K562 (cell line): Measurements from ENCODE around the gene IRAG1. TPM values are rescaled to one million over a fixed set of nuclear protein-coding genes. Genes with fewer than 3 reads are reported as not detected.
A peak's percentile ranks its signal among the peaks of the same experiment; 100 is the strongest.

ENCODE experiments used
- ATF7 ChIP-seq: fragments of 450-650 bp; IDR thresholded peaks from 2 replicates; pipeline ENCODE4 v1.7.1; 2014; ENCODE audit warnings: mild to moderate bottlenecking, moderate library complexity
- CHCHD3 ChIP-seq: fragments of 250-450 bp; sonication (Bioruptor Pico); IDR thresholded peaks from 2 replicates; pipeline ENCODE4 v2.1.2; 2022; ENCODE audit warnings: mild to moderate bottlenecking
- DEAF1 ChIP-seq: fragments of 450-650 bp; formaldehyde crosslinking; IDR thresholded peaks from 2 replicates; pipeline ENCODE4 v1.4.0; 2020; ENCODE audit warnings: mild to moderate bottlenecking, moderate library complexity
- FOSL1 ChIP-seq: fragments of 200-800 bp; sonication (Bioruptor generic); conservative IDR thresholded peaks from 2 replicates; pipeline ENCODE4 v1.6.1; 2016; ENCODE audit warnings: missing genetic modification characterization, missing compliant biosample characterization
- IFI16 ChIP-seq: fragments of 250-450 bp; sonication (Bioruptor Pico); IDR thresholded peaks from 2 replicates; pipeline ENCODE4 v2.1.2; 2022; ENCODE audit warnings: mild to moderate bottlenecking, inconsistent platforms
- MXI1 ChIP-seq: IDR thresholded peaks from 2 replicates; pipeline ENCODE4 v1.6.1; 2011; ENCODE audit warnings: low read depth, mild to moderate bottlenecking, improper control_type of control experiment, low read length
- POLR3G ChIP-seq: IDR thresholded peaks from 2 replicates; pipeline ENCODE4 v1.6.1; 2011; ENCODE audit not compliant: insufficient read length, insufficient replicate concordance; ENCODE audit errors: extremely low read depth
- SIN3A ChIP-seq, 2 experiments: fragments of 150-350 bp in 1 of 2; IDR thresholded peaks; 2 replicates each; pipeline ENCODE4 v1.6.1; 2011 to 2016; ENCODE audit warnings: borderline replicate concordance in 2 of 2, low read depth in 2 of 2, low read length in 2 of 2, mild to moderate bottlenecking in 2 of 2, moderate library complexity in 2 of 2; ENCODE audit not compliant: control insufficient read depth in 1 of 2
- SLC30A9 ChIP-seq: fragments of 250-450 bp; sonication (Bioruptor Pico); IDR thresholded peaks from 2 replicates; pipeline ENCODE4 v1.8.0; 2022; ENCODE audit warnings: mild to moderate bottlenecking, moderate library complexity
- TGIF2 ChIP-seq: sonication (generic); formaldehyde crosslinking; IDR thresholded peaks from 2 replicates; pipeline ENCODE4 v1.8.1; 2022; ENCODE audit warnings: mild to moderate bottlenecking, missing genetic modification reagents, moderate library complexity
- ZC3H11A ChIP-seq: IDR thresholded peaks from 2 replicates; pipeline ENCODE4 v1.6.1; 2012; ENCODE audit warnings: low read depth, low read length, improper control_type of control experiment
- ZNF395 ChIP-seq: fragments of 200-800 bp; sonication (Bioruptor generic); IDR thresholded peaks from 2 replicates; pipeline ENCODE4 v1.6.1; 2017; ENCODE audit warnings: missing genetic modification characterization, missing compliant biosample characterization
- ZNF740 ChIP-seq, 3 experiments: fragments of 200-800 bp in 1 of 3; sonication (Bioruptor generic) in 1 of 3; sonication (generic) in 1 of 3; formaldehyde crosslinking in 1 of 3; IDR thresholded peaks; 2 replicates each; pipeline versions ENCODE4 v1.6.1 to v1.8.0; 2016 to 2022; ENCODE audit warnings: mild to moderate bottlenecking in 2 of 3, missing compliant biosample characterization in 2 of 3, missing genetic modification characterization in 2 of 3, missing genetic modification reagents in 1 of 3
- ZNF79 ChIP-seq: fragments of 250-450 bp; sonication (Bioruptor Pico); IDR thresholded peaks from 2 replicates; pipeline ENCODE4 v1.4.0; 2020; ENCODE audit warnings: low read depth, mild to moderate bottlenecking, moderate library complexity
- polyA plus RNA-seq, 8 experiments: library from polyadenylated mRNA; depleted of rRNA in 4 of 8; stranded (reverse) in 5 of 8; unstranded in 3 of 8; fragments of >200 nt; fragmentation: Nextera tagmentation in 2 of 8; fragmentation: Illumina TruSeq in 1 of 8; extraction: Ambion mirVana in 2 of 8; extraction: Trizol in 1 of 8; gene quantifications; 2 replicates each; pipeline versions ENCODE4 v1.2.1 to v1.2.3, GENCODE V29; 2011 to 2014; ENCODE audit warnings: inconsistent platforms in 1 of 8, missing spikeins in 1 of 8
- total RNA-seq, 7 experiments: library from RNA; depleted of rRNA in 6 of 7; stranded (reverse); fragments of >200 nt in 6 of 7; fragmentation: Illumina TruSeq in 2 of 7; extraction: Trizol in 2 of 7; gene quantifications; 2 replicates each; pipeline versions ENCODE4 v1.2.1 to v1.2.3, GENCODE V29; 2011 to 2021; ENCODE audit warnings: low replicate concordance in 1 of 7
- TF ChIP-seq, protein P1 (sequence below): IDR thresholded peaks from 2 replicates; pipeline ENCODE4 v1.6.1; 2012; ENCODE audit warnings: low read depth, low read length, improper control_type of control experiment, borderline replicate concordance
- TF ChIP-seq, protein P2 (sequence below): fragments of 250-450 bp; sonication (Bioruptor Pico); IDR thresholded peaks from 2 replicates; pipeline ENCODE4 v1.5.0; 2021

Gene IRAG1
- total and polyA plus RNA-seq, 9 of the 15 experiments (the other 6 are each of a cell fraction or from before 2014, with no cell fraction given), result 0.01 to 0.22 (median 0.09) TPM; not detected in 1

- peak; percentile 55; the same call in 1 of the 2 replicates for TF ChIP-seq ATF7
- no peak for TF ChIP-seq ZNF79 (CRISPR knock-in tag)
- TF ChIP-seq TGIF2 (CRISPR knock-in tag), result no peak
- TF ChIP-seq POLR3G, result no peak
- no peak for TF ChIP-seq ZNF395 (CRISPR knock-in tag)
- TF ChIP-seq DEAF1 (CRISPR knock-in tag), result no peak
- peak; percentile 98 for TF ChIP-seq FOSL1 (tag)
- no peak for TF ChIP-seq CHCHD3 (CRISPR knock-in tag)
- TF ChIP-seq SIN3A (IDR thresholded peaks at IDR 0.05; ENCODE audit: borderline replicate concordance in 2 of 2, control insufficient read depth in 1 of 2, low read depth in 2 of 2, low read length in 2 of 2), result no peak
- no peak for TF ChIP-seq ZC3H11A
- TF ChIP-seq, protein P1, sequence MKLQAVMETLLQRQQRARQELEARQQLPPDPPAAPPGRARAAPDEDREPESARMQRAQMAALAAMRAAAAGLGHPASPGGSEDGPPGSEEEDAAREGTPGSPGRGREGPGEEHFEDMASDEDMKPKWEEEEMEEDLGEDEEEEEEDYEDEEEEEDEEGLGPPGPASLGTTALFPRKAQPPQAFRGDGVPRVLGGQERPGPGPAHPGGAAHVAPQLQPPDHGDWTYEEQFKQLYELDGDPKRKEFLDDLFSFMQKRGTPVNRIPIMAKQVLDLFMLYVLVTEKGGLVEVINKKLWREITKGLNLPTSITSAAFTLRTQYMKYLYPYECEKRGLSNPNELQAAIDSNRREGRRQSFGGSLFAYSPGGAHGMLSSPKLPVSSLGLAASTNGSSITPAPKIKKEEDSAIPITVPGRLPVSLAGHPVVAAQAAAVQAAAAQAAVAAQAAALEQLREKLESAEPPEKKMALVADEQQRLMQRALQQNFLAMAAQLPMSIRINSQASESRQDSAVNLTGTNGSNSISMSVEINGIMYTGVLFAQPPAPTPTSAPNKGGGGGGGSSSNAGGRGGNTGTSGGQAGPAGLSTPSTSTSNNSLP, result no peak
- TF ChIP-seq IFI16, result no peak
- no peak for TF ChIP-seq ZNF740 (CRISPR knock-in tag; IDR thresholded peaks at IDR 0.05)
- TF ChIP-seq ZNF740 (tag; IDR thresholded peaks at IDR 0.05), result no peak
- TF ChIP-seq SLC30A9 (CRISPR knock-in tag), result no peak
- TF ChIP-seq, protein P2, sequence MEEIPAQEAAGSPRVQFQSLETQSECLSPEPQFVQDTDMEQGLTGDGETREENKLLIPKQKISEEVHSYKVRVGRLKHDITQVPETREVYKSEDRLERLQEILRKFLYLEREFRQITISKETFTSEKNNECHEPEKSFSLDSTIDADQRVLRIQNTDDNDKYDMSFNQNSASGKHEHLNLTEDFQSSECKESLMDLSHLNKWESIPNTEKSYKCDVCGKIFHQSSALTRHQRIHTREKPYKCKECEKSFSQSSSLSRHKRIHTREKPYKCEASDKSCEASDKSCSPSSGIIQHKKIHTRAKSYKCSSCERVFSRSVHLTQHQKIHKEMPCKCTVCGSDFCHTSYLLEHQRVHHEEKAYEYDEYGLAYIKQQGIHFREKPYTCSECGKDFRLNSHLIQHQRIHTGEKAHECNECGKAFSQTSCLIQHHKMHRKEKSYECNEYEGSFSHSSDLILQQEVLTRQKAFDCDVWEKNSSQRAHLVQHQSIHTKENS (CRISPR knock-in tag), result no peak
- no peak for TF ChIP-seq MXI1
Measured at GRCh38 chr11:10742460-10743208, 49.1 kb upstream of the IRAG1 start (continued).
